Right forelimb (tissue), 1 donor: Measurements from ENCODE around the gene EPHA10.
A peak's percentile ranks its signal among the peaks of the same experiment; 100 is the strongest.
"Not testable (repeated sequence)": the region's sequence is repeated elsewhere in the genome, so short reads cannot be mapped to it uniquely, and the experiment has no call there.

ENCODE experiments used
- DNase-seq: peaks from one replicate; pipeline ENCODE4 v3.0.0-alpha.2; 2018

Gene EPHA10

GRCh38 chr1:37708471-37708870 lies 56.4 kb downstream of the EPHA10 start:
- no peak for DNase-seq

GRCh38 chr1:37705399-37705798 lies 59.5 kb downstream of the EPHA10 start:
- no peak for DNase-seq

- no peak for DNase-seq
Measured at GRCh38 chr1:37704966-37705365, 60.0 kb downstream of the EPHA10 start.

- DNase-seq, result no peak
Measured at GRCh38 chr1:37703061-37703460, 61.9 kb downstream of the EPHA10 start.

GRCh38 chr1:37701051-37701450 lies 63.9 kb downstream of the EPHA10 start:
- DNase-seq, result no peak

DNA sequence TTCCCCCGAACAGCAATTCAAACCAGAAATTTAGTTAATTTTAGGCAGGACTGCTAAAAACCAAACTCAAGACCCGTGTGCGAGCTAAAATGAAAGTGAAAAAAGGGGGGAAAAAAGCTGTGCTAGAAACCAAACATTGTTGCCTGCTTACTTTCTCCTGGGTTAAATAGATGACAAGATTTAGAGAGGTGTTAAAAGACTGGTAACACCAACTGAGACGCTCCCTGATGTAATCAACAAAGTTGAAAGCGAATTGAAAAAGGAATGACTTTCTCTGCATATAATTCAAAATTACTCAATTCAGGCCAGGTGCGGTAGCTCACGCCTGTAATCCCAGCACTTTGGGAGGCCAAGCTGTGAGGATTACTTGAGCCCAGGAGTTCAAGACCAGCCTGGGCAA lies 65.8 kb downstream of the EPHA10 start:
- no peak for DNase-seq

DNA sequence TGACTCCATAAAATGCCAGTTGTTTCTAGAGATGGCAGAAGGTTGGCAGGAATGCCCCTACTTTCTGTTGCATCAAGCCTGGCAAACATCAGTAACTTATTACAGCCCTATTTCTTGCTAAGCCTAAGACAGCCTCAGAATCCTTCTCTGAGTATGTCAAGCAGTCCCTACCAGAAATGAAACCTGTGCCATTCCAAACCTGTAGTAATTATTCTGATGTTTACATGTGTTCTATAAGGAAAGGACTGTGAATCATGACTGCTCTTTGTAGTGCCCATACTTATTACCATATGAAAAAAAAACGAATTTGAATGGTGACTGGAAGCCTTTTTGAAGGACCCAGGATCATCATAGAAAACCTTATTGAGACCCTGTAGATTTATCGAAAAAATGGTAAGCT lies 67.2 kb downstream of the EPHA10 start:
- no peak for DNase-seq

GRCh38 chr1:37697090-37697489 lies 67.8 kb downstream of the EPHA10 start:
- no peak for DNase-seq

DNA sequence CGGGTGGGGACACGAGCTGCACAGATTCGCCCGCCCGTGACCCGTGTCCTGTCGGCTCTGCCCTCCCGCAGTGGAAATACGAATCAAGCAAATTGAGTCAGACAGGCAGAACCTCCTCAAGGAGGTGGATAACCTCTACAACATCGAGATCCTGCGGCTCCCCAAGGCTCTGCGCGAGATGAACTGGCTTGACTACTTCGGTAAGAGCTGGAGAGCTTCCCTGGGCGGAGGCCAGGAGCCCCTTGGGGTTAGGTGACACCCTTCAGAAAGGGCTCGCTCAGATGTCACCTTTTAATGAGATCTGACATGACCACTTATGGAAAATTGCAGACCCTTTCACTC lies 72.1 kb downstream of the EPHA10 start:
- DNase-seq, result no peak

GRCh38 chr1:37692078-37692833 lies 72.7 kb downstream of the EPHA10 start, which contains the start of gene CDCA8:
Gene CDCA8, plus strand, starts transcription at chr1:37692516. Its CDS starts 175 bp downstream, at chr1:37692691.
- peak; percentile 99 for DNase-seq

GRCh38 chr1:37691497-37692077 lies 73.3 kb downstream of the EPHA10 start:
- DNase-seq, result peak; percentile 53

GRCh38 chr1:37688926-37689325 lies 76.0 kb downstream of the EPHA10 start:
- DNase-seq, result no peak

GRCh38 chr1:37687764-37688163 lies 77.2 kb downstream of the EPHA10 start:
- not testable (repeated sequence) for DNase-seq

GRCh38 chr1:37685722-37686121 lies 79.2 kb downstream of the EPHA10 start:
- no peak for DNase-seq

DNA sequence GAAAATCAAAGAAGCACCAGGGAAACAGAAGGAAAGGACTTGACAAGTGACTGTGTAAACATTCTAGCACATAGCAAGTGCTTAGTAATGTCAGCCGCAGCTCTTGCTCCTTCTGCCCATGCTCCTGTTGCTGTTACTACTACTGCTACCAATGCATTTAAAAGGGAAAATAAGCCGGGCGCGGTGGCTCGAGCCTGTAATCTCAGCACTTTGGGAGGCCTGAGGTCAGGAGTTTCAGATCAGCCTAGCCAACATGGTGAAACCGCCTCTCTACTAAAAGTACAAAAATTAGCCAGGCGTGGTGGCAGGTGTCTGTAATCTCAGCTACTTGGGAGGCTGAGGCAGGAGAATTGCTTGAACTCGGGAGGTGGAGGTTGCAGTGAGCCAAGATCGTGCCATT lies 80.7 kb downstream of the EPHA10 start:
- not testable (repeated sequence) for DNase-seq

DNA sequence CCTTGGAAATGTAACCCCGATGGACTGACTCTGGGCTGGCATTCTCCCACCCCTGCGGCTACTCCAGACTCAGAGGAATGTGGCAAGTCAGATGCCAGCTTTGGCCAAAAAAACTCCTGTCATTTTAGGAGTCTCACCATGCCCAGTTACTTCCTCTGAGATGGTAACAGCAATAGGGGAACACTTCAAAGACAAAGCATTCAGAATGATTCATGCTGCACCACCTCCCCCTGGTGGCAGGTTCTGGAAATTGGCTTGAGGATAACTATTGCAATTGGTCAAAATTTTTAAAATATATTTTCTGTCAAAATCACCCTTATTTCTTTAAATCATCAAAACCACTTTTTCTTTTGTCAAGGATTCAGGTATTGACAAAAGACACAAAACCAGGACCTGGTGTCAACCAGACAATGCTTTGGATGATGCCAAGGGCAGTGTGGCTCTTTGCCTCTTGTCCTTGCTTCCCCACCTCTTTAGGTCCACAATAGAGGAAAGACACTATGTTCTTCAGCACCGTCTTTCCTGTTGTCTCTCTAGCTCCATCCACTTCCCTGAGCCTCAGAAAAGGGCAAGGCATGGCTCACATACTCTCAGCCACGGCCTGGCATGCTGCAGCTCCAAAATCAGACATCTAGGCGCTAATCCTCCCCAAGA lies 82.5 kb downstream of the EPHA10 start:
- DNase-seq, result peak; percentile 85

- no peak for DNase-seq
Measured at GRCh38 chr1:37680933-37681332, 84.0 kb downstream of the EPHA10 start.

GRCh38 chr1:37677808-37678207 lies 87.1 kb downstream of the EPHA10 start:
- no peak for DNase-seq

GRCh38 chr1:37677143-37677439 lies 87.8 kb downstream of the EPHA10 start:
- DNase-seq, result no peak

- DNase-seq, result peak; percentile 79
Measured at GRCh38 chr1:37676281-37677142, 88.4 kb downstream of the EPHA10 start.

GRCh38 chr1:37673920-37674319 lies 91.0 kb downstream of the EPHA10 start:
- no peak for DNase-seq

DNA sequence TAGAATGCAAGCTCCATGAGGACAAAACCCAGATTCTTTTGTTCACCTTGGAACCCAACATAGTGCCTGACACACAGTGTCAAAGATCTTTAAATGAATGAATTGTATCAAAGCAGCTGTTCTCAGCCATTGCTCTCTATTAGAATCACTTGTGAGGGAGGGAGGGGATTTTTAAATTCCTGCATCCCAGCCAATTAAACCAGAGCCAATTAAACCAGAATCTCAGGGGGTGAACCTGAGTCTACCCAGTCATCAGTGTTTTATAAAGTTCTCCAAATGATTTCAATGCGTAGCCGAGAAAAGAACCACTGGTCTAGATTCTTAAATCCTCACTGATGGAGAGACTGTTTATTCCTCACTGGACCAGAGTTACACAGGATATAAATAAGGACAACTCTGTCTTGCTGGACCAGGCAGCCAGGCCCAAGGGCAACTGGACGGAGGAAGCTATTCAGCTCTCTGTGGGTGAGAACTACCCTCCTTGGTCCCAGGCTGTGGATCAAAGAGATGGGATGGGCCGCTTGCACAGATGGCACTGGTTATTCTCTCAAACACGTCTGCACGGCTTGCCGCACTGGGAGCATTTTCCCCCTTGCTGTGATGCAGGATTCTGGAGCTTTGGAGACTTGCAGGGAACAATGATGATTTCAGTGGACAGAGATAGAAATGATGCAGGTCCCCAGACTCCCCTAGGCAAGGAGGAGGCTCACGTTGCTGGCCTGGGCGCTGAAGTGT lies 92.6 kb downstream of the EPHA10 start:
- no peak for DNase-seq

DNA sequence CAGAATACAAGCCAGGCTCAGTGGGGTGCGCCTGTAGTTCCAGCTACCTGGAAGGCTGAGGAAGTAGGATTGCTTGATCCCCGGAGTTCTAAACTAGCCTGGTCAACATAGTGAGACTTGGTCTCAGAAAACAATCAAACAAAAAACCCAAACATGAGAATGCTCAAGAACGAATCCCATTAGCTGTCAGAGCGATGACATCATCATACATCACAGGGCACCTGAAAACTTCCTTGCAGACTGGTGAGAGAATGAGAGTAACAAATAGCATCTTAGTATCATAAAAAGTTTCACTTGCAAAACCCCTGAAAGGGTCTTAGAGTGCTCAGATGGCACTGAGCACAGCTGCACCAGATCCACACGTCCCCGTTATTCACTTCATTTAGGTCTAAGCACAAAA lies 93.7 kb downstream of the EPHA10 start:
- DNase-seq, result no peak
